GM20000 (cell line): Measurements from ENCODE around the gene ZNF664.

ENCODE experiments used
- DNase-seq: peaks from one replicate; pipeline ENCODE4 v3.0.0; 2012; ENCODE audit warnings: low spot score
- CTCF ChIP-seq: IDR thresholded peaks from 2 replicates; pipeline ENCODE4 v1.5.1; 2012; ENCODE audit warnings: mild to moderate bottlenecking, control low read depth; ENCODE audit errors: extremely low read depth, missing control alignments

Gene ZNF664

GRCh38 chr12:123962513-123962912, 10.5 kb upstream of the ZNF664 start:
- DNase-seq = no peak
- TF ChIP-seq CTCF = no peak

GRCh38 chr12:123963821-123964220, 9.2 kb upstream of the ZNF664 start:
- no peak for DNase-seq
- TF ChIP-seq CTCF = no peak

GRCh38 chr12:123965382-123965781, 7.6 kb upstream of the ZNF664 start:
- TF ChIP-seq CTCF = no peak
- no peak for DNase-seq

GRCh38 chr12:123966596-123966995, 6.4 kb upstream of the ZNF664 start:
- no peak for TF ChIP-seq CTCF
- no peak for DNase-seq

- no peak for DNase-seq
- TF ChIP-seq CTCF = no peak
Observed at GRCh38 chr12:123967121-123967586, 5.9 kb upstream of the ZNF664 start.

- TF ChIP-seq CTCF = no peak
- no peak for DNase-seq
Observed at GRCh38 chr12:123971449-123971769, 1.6 kb upstream of the ZNF664 start.

- no peak for TF ChIP-seq CTCF
- peak; percentile 30 for DNase-seq
Observed at GRCh38 chr12:123971770-123972456, 1.1 kb upstream of the ZNF664 start.
